GM12878 (cell line): Measurements from ENCODE around the gene SSTR1.

ENCODE experiments used
- CTCF ChIP-seq, 3 experiments: IDR thresholded peaks in 2 of 3; conservative IDR thresholded peaks in 1 of 3; 2 replicates each; pipeline ENCODE4 v1.5.1; 2011; ENCODE audit warnings: low read depth in 3 of 3, low read length in 3 of 3, mild to moderate bottlenecking in 3 of 3, control low read depth in 2 of 3, moderate library complexity in 2 of 3, inconsistent platforms in 1 of 3, mixed read lengths in 1 of 3; ENCODE audit not compliant: control insufficient read depth in 2 of 3, insufficient read depth in 1 of 3; ENCODE audit errors: extremely low read depth in 1 of 3
- ELK1 ChIP-seq: IDR thresholded peaks from 2 replicates; pipeline ENCODE4 v1.6.1; 2012; ENCODE audit warnings: low read depth, low read length, improper control_type of control experiment
- ESRRA ChIP-seq: IDR thresholded peaks from 2 replicates; pipeline ENCODE4 v1.6.1; 2012; ENCODE audit warnings: mild to moderate bottlenecking, low read length, improper control_type of control experiment
- GABPA ChIP-seq: IDR thresholded peaks from 2 replicates; pipeline ENCODE4 v1.6.1; 2014; ENCODE audit warnings: antibody characterized with exemption, low read depth, mild to moderate bottlenecking, inconsistent platforms
- MEF2A ChIP-seq: IDR thresholded peaks from 2 replicates; pipeline ENCODE4 v1.6.1; 2011; ENCODE audit warnings: low read depth, mild to moderate bottlenecking, low read length, moderate library complexity; ENCODE audit not compliant: insufficient read depth
- MXI1 ChIP-seq: fragments of 150-350 bp; IDR thresholded peaks from 2 replicates; pipeline ENCODE4 v1.6.1; 2011; ENCODE audit warnings: low read depth, mild to moderate bottlenecking, inconsistent platforms, low read length, improper control_type of control experiment
- NRF1 ChIP-seq: conservative IDR thresholded peaks from 2 replicates; pipeline ENCODE4 v1.6.1; 2011; ENCODE audit warnings: mild to moderate bottlenecking, low read depth, low read length, improper control_type of control experiment
- POLR2A ChIP-seq: IDR thresholded peaks from 2 replicates; pipeline ENCODE4 v1.6.1; 2011; ENCODE audit warnings: low read depth, mild to moderate bottlenecking, low read length
- POLR2AphosphoS5 ChIP-seq: IDR thresholded peaks from 2 replicates; pipeline ENCODE4 v1.6.1; 2011; ENCODE audit warnings: mild to moderate bottlenecking, low read length, inconsistent platforms
- ZBTB40 ChIP-seq: fragments of 450-650 bp; IDR thresholded peaks from 2 replicates; pipeline ENCODE4 v1.6.1; 2016; ENCODE audit warnings: mild to moderate bottlenecking, moderate library complexity, borderline replicate concordance
- ZNF274 ChIP-seq: IDR thresholded peaks from one replicate; pipeline ENCODE4 v1.8.0; 2011; ENCODE audit not compliant: insufficient read length, insufficient read depth
- TF ChIP-seq, protein P1 (sequence below): IDR thresholded peaks from 2 replicates; pipeline ENCODE4 v1.6.1; 2012; ENCODE audit warnings: mild to moderate bottlenecking, low read depth, low read length
- TF ChIP-seq, protein P2 (sequence below): IDR thresholded peaks from 2 replicates; pipeline ENCODE4 v1.6.1; 2011; ENCODE audit warnings: low read depth, low read length, improper control_type of control experiment, borderline replicate concordance

GRCh38 chr14:38253676-38254075 is 46.0 kb downstream of the SSTR1 start:
- TF ChIP-seq NRF1 = no peak
- TF ChIP-seq ELK1 = no peak
- TF ChIP-seq POLR2AphosphoS5 = no peak
- no peak for TF ChIP-seq POLR2A
- no peak for TF ChIP-seq ZBTB40
- no peak for TF ChIP-seq MXI1
- TF ChIP-seq GABPA = no peak
- TF ChIP-seq, protein P1, sequence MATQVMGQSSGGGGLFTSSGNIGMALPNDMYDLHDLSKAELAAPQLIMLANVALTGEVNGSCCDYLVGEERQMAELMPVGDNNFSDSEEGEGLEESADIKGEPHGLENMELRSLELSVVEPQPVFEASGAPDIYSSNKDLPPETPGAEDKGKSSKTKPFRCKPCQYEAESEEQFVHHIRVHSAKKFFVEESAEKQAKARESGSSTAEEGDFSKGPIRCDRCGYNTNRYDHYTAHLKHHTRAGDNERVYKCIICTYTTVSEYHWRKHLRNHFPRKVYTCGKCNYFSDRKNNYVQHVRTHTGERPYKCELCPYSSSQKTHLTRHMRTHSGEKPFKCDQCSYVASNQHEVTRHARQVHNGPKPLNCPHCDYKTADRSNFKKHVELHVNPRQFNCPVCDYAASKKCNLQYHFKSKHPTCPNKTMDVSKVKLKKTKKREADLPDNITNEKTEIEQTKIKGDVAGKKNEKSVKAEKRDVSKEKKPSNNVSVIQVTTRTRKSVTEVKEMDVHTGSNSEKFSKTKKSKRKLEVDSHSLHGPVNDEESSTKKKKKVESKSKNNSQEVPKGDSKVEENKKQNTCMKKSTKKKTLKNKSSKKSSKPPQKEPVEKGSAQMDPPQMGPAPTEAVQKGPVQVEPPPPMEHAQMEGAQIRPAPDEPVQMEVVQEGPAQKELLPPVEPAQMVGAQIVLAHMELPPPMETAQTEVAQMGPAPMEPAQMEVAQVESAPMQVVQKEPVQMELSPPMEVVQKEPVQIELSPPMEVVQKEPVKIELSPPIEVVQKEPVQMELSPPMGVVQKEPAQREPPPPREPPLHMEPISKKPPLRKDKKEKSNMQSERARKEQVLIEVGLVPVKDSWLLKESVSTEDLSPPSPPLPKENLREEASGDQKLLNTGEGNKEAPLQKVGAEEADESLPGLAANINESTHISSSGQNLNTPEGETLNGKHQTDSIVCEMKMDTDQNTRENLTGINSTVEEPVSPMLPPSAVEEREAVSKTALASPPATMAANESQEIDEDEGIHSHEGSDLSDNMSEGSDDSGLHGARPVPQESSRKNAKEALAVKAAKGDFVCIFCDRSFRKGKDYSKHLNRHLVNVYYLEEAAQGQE = no peak
- no peak for TF ChIP-seq ZNF274
- no peak for TF ChIP-seq MEF2A
- TF ChIP-seq CTCF (IDR thresholded peaks at IDR 0.05 in 2 of 3, conservative IDR thresholded peaks at IDR 0.05 in 1 of 3; ENCODE audit: control insufficient read depth in 2 of 3, extremely low read depth in 1 of 3, insufficient read depth in 1 of 3, low read depth in 3 of 3, low read length in 3 of 3) = no peak
- TF ChIP-seq, protein P2, sequence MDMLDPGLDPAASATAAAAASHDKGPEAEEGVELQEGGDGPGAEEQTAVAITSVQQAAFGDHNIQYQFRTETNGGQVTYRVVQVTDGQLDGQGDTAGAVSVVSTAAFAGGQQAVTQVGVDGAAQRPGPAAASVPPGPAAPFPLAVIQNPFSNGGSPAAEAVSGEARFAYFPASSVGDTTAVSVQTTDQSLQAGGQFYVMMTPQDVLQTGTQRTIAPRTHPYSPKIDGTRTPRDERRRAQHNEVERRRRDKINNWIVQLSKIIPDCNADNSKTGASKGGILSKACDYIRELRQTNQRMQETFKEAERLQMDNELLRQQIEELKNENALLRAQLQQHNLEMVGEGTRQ = no peak
- TF ChIP-seq ESRRA = no peak
